Neural progenitor cell (in vitro differentiated cells): ENCODE results near the gene UFSP2.

ENCODE experiments used
- CTCF ChIP-seq: fragments of 200-600 bp; sonication (generic); IDR thresholded peaks from 2 replicates; pipeline ENCODE4 v1.5.1; 2017; ENCODE audit warnings: antibody characterized with exemption, mild to moderate bottlenecking
- EZH2 ChIP-seq: fragments of 200-600 bp; sonication (generic); IDR thresholded peaks from 2 replicates; pipeline ENCODE4 v1.6.1; 2017; ENCODE audit warnings: antibody characterized with exemption, mild to moderate bottlenecking, moderate library complexity
- EZH2phosphoT487 ChIP-seq: fragments of 200-600 bp; sonication (generic); IDR thresholded peaks from 2 replicates; pipeline ENCODE4 v1.6.1; 2017; ENCODE audit warnings: antibody characterized with exemption

- TF ChIP-seq CTCF (no peak), EZH2phosphoT487 (no peak), EZH2 (no peak)
Measured at GRCh38 chr4:185363251-185363650, 62.5 kb downstream of the UFSP2 start.
